ENCODE measurements around the gene USP6. TPM values are rescaled to one million over a fixed set of nuclear protein-coding genes. Genes with fewer than 3 reads are reported as not detected.
"Not testable (repeated sequence)": the region's sequence is repeated elsewhere in the genome, so short reads cannot be mapped to it uniquely, and the experiment has no call there.

The USP6 gene
- total RNA-seq, 1 donor from 2014 or later = 3.7 TPM

- not testable (repeated sequence) for H3K4me3 ChIP-seq (ENCODE audit: low read length in 3 of 3); H3K27me3 ChIP-seq (ENCODE audit: control insufficient read depth in 3 of 3, insufficient read depth in 3 of 3, low read length in 3 of 3); H3K9me3 ChIP-seq (ENCODE audit: control insufficient read depth in 3 of 3, low read length in 3 of 3); H3K9ac ChIP-seq (ENCODE audit: low read depth in 1 of 3, low read length in 3 of 3); H3K27ac ChIP-seq (ENCODE audit: low read depth, low read length); H3K4me1 ChIP-seq (ENCODE audit: control insufficient read depth in 3 of 3, insufficient read depth in 3 of 3, low read length in 3 of 3); H3K36me3 ChIP-seq (ENCODE audit: control insufficient read depth in 3 of 3, insufficient read depth in 3 of 3, low read length in 3 of 3)
Observed at GRCh38 chr17:5135131-5135712, 19.4 kb downstream of the USP6 start.

GRCh38 chr17:5135726-5136579 is 20.1 kb downstream of the USP6 start:
- Histone ChIP-seq H3K9me3 (ENCODE audit: control insufficient read depth in 3 of 3, low read length in 3 of 3) (no peaks in the 10 kb centered on the region), H3K9ac (ENCODE audit: low read depth in 1 of 3, low read length in 3 of 3) (no peak overlapping the region), H3K4me1 (ENCODE audit: control insufficient read depth in 3 of 3, insufficient read depth in 3 of 3, low read length in 3 of 3) (no peaks in the 10 kb centered on the region), H3K27me3 (ENCODE audit: control insufficient read depth in 3 of 3, insufficient read depth in 3 of 3, low read length in 3 of 3) (no peaks in the 10 kb centered on the region), H3K4me3 (ENCODE audit: low read length in 3 of 3) (no peak overlapping the region), H3K27ac (ENCODE audit: low read depth, low read length) (no peak overlapping the region), H3K36me3 (ENCODE audit: control insufficient read depth in 3 of 3, insufficient read depth in 3 of 3, low read length in 3 of 3) (peaks cover 0 to 2% (median 0%) of the 10 kb centered on the region in 3 donors)

GRCh38 chr17:5136580-5137412 is 21.0 kb downstream of the USP6 start:
- H3K36me3 ChIP-seq (ENCODE audit: control insufficient read depth in 3 of 3, insufficient read depth in 3 of 3, low read length in 3 of 3); H3K27me3 ChIP-seq (ENCODE audit: control insufficient read depth in 3 of 3, insufficient read depth in 3 of 3, low read length in 3 of 3); H3K9me3 ChIP-seq (ENCODE audit: control insufficient read depth in 3 of 3, low read length in 3 of 3); H3K4me1 ChIP-seq (ENCODE audit: control insufficient read depth in 3 of 3, insufficient read depth in 3 of 3, low read length in 3 of 3); H3K27ac ChIP-seq (ENCODE audit: low read depth, low read length); H3K4me3 ChIP-seq (ENCODE audit: low read length in 3 of 3); H3K9ac ChIP-seq (ENCODE audit: low read depth in 1 of 3, low read length in 3 of 3): not testable (repeated sequence)

- H3K4me3 ChIP-seq (ENCODE audit: low read length in 3 of 3); H3K9ac ChIP-seq (ENCODE audit: low read depth in 1 of 3, low read length in 3 of 3); H3K9me3 ChIP-seq (ENCODE audit: control insufficient read depth in 3 of 3, low read length in 3 of 3); H3K4me1 ChIP-seq (ENCODE audit: control insufficient read depth in 3 of 3, insufficient read depth in 3 of 3, low read length in 3 of 3); H3K36me3 ChIP-seq (ENCODE audit: control insufficient read depth in 3 of 3, insufficient read depth in 3 of 3, low read length in 3 of 3); H3K27ac ChIP-seq (ENCODE audit: low read depth, low read length); H3K27me3 ChIP-seq (ENCODE audit: control insufficient read depth in 3 of 3, insufficient read depth in 3 of 3, low read length in 3 of 3): not testable (repeated sequence)
Observed at GRCh38 chr17:5137511-5138197, 21.8 kb downstream of the USP6 start.

GRCh38 chr17:5138198-5138544 is 22.3 kb downstream of the USP6 start:
- H3K36me3 ChIP-seq (ENCODE audit: control insufficient read depth in 3 of 3, insufficient read depth in 3 of 3, low read length in 3 of 3); H3K9ac ChIP-seq (ENCODE audit: low read depth in 1 of 3, low read length in 3 of 3); H3K4me3 ChIP-seq (ENCODE audit: low read length in 3 of 3); H3K4me1 ChIP-seq (ENCODE audit: control insufficient read depth in 3 of 3, insufficient read depth in 3 of 3, low read length in 3 of 3); H3K9me3 ChIP-seq (ENCODE audit: control insufficient read depth in 3 of 3, low read length in 3 of 3); H3K27ac ChIP-seq (ENCODE audit: low read depth, low read length); H3K27me3 ChIP-seq (ENCODE audit: control insufficient read depth in 3 of 3, insufficient read depth in 3 of 3, low read length in 3 of 3): not testable (repeated sequence)

GRCh38 chr17:5138616-5139457 is 23.0 kb downstream of the USP6 start:
- Histone ChIP-seq H3K9me3 (ENCODE audit: control insufficient read depth in 3 of 3, low read length in 3 of 3) (no peaks in the 10 kb centered on the region), H3K36me3 (ENCODE audit: control insufficient read depth in 3 of 3, insufficient read depth in 3 of 3, low read length in 3 of 3) (peaks cover 0 to 2% (median 0%) of the 10 kb centered on the region in 3 donors), H3K4me3 (ENCODE audit: low read length in 3 of 3) (no peak overlapping the region), H3K4me1 (ENCODE audit: control insufficient read depth in 3 of 3, insufficient read depth in 3 of 3, low read length in 3 of 3) (no peaks in the 10 kb centered on the region), H3K9ac (ENCODE audit: low read depth in 1 of 3, low read length in 3 of 3) (no peak overlapping the region), H3K27me3 (ENCODE audit: control insufficient read depth in 3 of 3, insufficient read depth in 3 of 3, low read length in 3 of 3) (no peaks in the 10 kb centered on the region), H3K27ac (ENCODE audit: low read depth, low read length) (no peak overlapping the region)

GRCh38 chr17:5139458-5139732 is 23.6 kb downstream of the USP6 start:
- no peak overlapping the region for H3K4me3 ChIP-seq (ENCODE audit: low read length in 3 of 3)
- H3K27ac ChIP-seq (ENCODE audit: low read depth, low read length) = no peak overlapping the region
- no peaks in the 10 kb centered on the region for H3K27me3 ChIP-seq (ENCODE audit: control insufficient read depth in 3 of 3, insufficient read depth in 3 of 3, low read length in 3 of 3)
- H3K4me1 ChIP-seq (ENCODE audit: control insufficient read depth in 3 of 3, insufficient read depth in 3 of 3, low read length in 3 of 3) = no peaks in the 10 kb centered on the region
- H3K9ac ChIP-seq (ENCODE audit: low read depth in 1 of 3, low read length in 3 of 3) = no peak overlapping the region
- H3K36me3 ChIP-seq (ENCODE audit: control insufficient read depth in 3 of 3, insufficient read depth in 3 of 3, low read length in 3 of 3) = peaks cover 0 to 2% (median 0%) of the 10 kb centered on the region in 3 donors
- no peaks in the 10 kb centered on the region for H3K9me3 ChIP-seq (ENCODE audit: control insufficient read depth in 3 of 3, low read length in 3 of 3)

- not testable (repeated sequence) for H3K27ac ChIP-seq (ENCODE audit: low read depth, low read length); H3K9ac ChIP-seq (ENCODE audit: low read depth in 1 of 3, low read length in 3 of 3)
Observed at GRCh38 chr17:5142877-5143276, 27.0 kb downstream of the USP6 start.

GRCh38 chr17:5146122-5146521 is 30.3 kb downstream of the USP6 start:
- not testable (repeated sequence) for H3K27me3 ChIP-seq (ENCODE audit: control insufficient read depth in 3 of 3, insufficient read depth in 3 of 3, low read length in 3 of 3); H3K36me3 ChIP-seq (ENCODE audit: control insufficient read depth in 3 of 3, insufficient read depth in 3 of 3, low read length in 3 of 3); H3K27ac ChIP-seq (ENCODE audit: low read depth, low read length); H3K9ac ChIP-seq (ENCODE audit: low read depth in 1 of 3, low read length in 3 of 3); H3K4me3 ChIP-seq (ENCODE audit: low read length in 3 of 3); H3K9me3 ChIP-seq (ENCODE audit: control insufficient read depth in 3 of 3, low read length in 3 of 3); H3K4me1 ChIP-seq (ENCODE audit: control insufficient read depth in 3 of 3, insufficient read depth in 3 of 3, low read length in 3 of 3)

More at GRCh38 chr17:5142877-5143276, 27.0 kb downstream of the USP6 start:
- H3K36me3 ChIP-seq (ENCODE audit: control insufficient read depth in 3 of 3, insufficient read depth in 3 of 3, low read length in 3 of 3); H3K27me3 ChIP-seq (ENCODE audit: control insufficient read depth in 3 of 3, insufficient read depth in 3 of 3, low read length in 3 of 3); H3K9me3 ChIP-seq (ENCODE audit: control insufficient read depth in 3 of 3, low read length in 3 of 3); H3K4me3 ChIP-seq (ENCODE audit: low read length in 3 of 3); H3K4me1 ChIP-seq (ENCODE audit: control insufficient read depth in 3 of 3, insufficient read depth in 3 of 3, low read length in 3 of 3): not testable (repeated sequence)
